Measurements from ENCODE around the gene GORASP1.

The GORASP1 gene

GRCh38 chr3:39140341-39140971, 33.0 kb upstream of the GORASP1 start:
- DNase-seq, result no peak

- DNase-seq, result no peak
These were observed 32.0 kb upstream of the GORASP1 start for GRCh38 chr3:39139442-39139841.

GRCh38 chr3:39138804-39139415, 31.5 kb upstream of the GORASP1 start:
- DNase-seq, result no peak

DNA sequence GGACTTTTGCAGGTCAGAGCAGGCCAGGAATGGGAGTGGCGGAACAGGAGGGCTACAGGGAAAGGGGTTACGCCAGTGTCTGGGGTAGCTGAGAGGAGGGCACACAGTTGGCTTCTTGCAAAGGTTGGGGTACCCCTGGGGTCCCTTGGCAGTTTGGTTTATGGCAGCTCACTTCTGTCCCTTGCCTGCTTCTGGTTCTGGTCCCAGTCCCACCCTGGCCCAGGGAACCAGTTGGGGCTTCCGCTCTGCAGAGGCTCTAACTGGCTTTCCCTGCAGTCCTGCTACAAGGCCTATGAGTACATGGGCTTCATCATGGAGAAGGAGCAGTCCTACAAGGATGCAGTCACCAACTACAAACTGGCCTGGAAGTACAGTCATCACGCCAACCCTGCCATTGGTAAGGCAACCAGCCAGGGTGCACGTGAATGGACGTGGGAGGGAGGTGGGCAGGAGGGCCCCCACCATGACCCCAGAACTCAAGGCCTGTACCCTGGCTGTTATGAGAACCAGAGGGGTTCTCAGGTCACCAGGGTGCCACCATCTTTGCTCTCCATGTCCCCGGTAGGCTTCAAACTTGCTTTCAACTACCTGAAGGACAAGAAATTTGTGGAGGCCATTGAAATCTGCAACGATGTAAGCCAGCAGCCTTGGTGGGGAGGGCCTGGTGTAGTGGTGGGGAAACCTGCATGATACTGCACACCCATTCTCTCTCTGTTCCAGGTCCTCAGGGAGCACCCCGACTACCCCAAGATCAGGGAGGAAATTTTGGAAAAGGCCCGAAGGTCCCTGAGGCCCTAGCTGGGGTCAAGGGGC, 30.8 kb upstream of the GORASP1 start:
- no peak for DNase-seq

DNA sequence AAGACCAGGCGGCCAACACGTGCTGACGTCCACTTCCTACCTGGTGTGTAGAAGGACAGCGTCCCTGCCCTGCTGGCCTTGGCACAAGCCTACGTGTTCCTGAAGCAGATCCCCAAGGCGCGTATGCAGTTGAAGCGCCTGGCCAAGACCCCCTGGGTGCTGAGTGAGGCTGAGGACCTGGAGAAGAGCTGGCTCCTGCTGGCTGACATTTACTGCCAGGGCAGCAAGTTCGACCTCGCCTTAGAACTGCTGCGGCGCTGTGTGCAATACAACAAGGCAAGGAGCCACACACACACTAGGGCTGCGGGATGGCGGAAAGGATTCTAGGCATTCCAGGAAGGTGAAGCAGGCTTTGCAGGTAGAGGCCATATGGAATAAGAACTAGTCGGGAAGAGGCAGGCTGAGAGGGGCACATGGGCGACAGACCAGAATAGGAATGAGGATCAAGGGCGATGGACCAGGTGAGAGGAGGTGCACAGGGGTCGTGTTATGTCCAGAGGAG, 30.1 kb upstream of the GORASP1 start:
- no peak for DNase-seq

GRCh38 chr3:39136533-39137434, 29.4 kb upstream of the GORASP1 start:
- DNase-seq, result no peak

DNA sequence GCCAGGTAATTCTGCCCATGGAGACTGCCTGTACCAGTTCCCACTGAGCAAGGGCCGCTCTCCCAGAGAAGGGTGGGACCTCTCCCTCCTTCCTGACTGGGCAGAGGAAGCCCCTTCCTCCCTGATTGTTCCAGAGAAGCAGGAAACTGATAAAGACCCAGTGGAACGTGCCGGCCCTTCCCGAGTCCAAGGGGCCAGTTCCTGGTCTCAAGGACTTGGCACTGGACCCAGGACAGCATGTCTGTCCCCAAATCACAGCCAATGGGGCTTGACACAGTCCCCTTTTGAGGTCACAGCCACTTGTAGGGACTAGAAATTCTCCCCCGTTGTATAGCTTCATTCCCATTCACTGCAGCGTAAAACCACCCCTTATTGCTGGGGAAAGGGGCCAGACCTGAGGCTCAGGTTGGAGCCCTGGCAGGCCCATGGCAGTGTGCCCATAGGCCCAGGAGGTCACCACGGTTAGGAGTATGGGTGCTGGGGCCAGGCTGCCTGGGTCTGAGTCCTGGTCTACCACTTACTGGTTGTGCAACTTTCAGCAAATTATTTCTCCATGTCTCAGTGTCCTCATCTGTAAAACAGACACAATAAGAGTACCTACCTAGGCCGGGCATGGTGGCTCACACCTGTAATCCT, 27.9 kb upstream of the GORASP1 start:
- no peak for DNase-seq

- no peak for DNase-seq
These were observed 26.9 kb upstream of the GORASP1 start for GRCh38 chr3:39134305-39134704.

DNA sequence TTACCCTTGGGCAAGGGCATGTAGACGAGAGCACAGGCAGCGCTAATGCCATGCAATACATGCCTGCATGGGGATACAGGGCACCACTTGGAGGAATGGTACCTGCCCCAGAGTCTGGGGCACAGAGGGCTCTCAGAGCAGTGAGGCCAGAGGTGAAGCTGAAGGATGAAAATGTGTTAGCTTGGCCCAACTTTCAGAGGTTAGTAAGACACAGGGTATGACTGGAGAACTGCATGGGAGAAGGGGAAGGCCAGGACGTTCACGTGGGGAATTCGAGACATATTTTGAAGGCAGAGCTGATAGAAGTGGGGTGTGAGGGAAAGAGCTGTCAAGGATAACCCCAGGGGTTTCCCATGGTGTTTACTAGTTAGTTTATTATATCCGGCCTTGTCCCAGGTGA, 26.4 kb upstream of the GORASP1 start:
- no peak for DNase-seq

GRCh38 chr3:39133093-39133490, 25.7 kb upstream of the GORASP1 start:
- no peak for DNase-seq

- DNase-seq, result no peak
These were observed 25.0 kb upstream of the GORASP1 start for GRCh38 chr3:39132096-39133092.

- no peak for DNase-seq
These were observed 23.4 kb upstream of the GORASP1 start for GRCh38 chr3:39130693-39131265.

DNA sequence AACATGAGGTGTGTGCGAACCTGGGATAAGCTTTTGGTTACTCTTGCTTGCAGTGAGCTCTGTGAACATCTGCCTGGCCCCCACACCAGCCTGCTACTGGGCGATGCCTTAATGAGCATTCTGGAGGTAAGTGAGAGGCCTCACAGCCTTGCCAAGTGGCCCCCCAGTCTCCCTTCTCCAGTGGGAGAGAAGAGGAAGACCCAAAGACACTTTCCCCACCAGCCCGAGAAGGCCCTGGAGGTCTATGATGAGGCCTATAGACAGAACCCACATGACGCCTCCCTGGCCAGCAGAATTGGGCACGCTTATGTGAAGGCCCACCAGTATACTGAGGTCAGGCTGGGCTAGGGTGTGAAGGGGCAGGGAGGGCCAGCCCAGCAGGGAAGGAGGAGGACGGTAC, 22.6 kb upstream of the GORASP1 start:
- no peak for DNase-seq

- DNase-seq, result no peak
These were observed 21.5 kb upstream of the GORASP1 start for GRCh38 chr3:39128951-39129350.

- no peak for DNase-seq
These were observed 20.5 kb upstream of the GORASP1 start for GRCh38 chr3:39127908-39128304.

- DNase-seq, result no peak
These were observed 20.0 kb upstream of the GORASP1 start for GRCh38 chr3:39127269-39127907.

GRCh38 chr3:39126532-39127071, 19.2 kb upstream of the GORASP1 start:
- no peak for DNase-seq

GRCh38 chr3:39125841-39126500, 18.5 kb upstream of the GORASP1 start:
- no peak for DNase-seq

Data from activated CD4-positive, alpha-beta T cell treated with anti-CD3 and anti-CD28 coated beads, Interleukin-2, amount 50 U/mL, for 4 hours (primary cell).